ENCODE results near the gene SLC66A2.

The SLC66A2 gene

GRCh38 chr18:79917169-79917852 lies 34.1 kb downstream of the SLC66A2 start:
- no peak for DNase-seq

DNA sequence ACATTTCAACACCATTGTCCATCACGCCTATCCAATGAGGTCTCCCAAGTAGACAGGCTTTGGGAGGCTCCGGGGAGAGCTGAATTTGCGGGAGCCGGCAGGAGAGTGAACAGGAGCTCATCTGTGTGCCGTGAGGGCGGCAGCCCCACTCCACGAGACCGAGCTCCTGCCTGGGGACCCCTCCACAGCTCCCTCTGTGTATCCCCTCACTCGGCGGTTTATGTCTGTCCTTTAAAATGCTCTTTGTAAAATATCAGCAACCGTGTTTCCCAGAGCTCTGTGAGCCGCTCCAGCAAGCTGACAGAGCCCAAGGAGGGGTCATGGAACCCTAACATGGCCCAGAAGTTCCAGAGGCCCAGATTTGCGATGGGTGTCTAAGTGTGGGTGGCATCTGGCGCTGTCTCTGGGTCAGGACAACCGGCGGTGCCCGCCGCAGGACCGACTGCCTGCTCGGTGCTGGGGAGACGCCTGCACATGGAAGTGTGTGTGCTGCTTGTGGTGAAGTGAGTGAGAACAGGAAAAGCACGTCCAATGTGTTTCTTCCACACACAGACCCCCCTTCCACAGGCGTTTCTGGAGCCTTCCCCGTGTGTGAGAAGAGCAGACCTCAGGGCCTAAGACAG lies 34.8 kb downstream of the SLC66A2 start:
- DNase-seq: no peak

DNA sequence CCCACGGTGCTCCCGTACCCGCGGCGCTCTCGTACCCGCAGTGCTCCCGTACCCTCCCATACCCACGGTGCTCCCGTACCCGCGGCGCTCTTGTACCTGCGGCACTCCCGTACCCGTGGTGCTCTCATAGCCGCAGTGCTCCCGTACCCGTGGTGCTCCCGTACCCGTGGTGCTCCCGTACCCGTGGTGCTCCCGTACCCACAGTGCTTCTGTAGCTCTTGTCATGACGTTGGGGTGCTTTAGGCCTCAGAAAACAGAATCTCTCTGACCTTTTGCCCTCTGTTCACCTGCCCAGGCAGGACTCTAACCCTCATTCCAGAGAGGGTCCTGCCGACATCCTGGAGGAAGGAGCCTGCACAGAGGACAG lies 35.3 kb downstream of the SLC66A2 start:
- no peak for DNase-seq

- DNase-seq: no peak
Observed at GRCh38 chr18:79915161-79916127, 36.0 kb downstream of the SLC66A2 start.

- no peak for DNase-seq
Observed at GRCh38 chr18:79914614-79915160, 36.8 kb downstream of the SLC66A2 start.

- no peak for DNase-seq
Observed at GRCh38 chr18:79912994-79913831, 38.2 kb downstream of the SLC66A2 start.

- DNase-seq: no peak
Observed at GRCh38 chr18:79912409-79912991, 39.0 kb downstream of the SLC66A2 start.

DNA sequence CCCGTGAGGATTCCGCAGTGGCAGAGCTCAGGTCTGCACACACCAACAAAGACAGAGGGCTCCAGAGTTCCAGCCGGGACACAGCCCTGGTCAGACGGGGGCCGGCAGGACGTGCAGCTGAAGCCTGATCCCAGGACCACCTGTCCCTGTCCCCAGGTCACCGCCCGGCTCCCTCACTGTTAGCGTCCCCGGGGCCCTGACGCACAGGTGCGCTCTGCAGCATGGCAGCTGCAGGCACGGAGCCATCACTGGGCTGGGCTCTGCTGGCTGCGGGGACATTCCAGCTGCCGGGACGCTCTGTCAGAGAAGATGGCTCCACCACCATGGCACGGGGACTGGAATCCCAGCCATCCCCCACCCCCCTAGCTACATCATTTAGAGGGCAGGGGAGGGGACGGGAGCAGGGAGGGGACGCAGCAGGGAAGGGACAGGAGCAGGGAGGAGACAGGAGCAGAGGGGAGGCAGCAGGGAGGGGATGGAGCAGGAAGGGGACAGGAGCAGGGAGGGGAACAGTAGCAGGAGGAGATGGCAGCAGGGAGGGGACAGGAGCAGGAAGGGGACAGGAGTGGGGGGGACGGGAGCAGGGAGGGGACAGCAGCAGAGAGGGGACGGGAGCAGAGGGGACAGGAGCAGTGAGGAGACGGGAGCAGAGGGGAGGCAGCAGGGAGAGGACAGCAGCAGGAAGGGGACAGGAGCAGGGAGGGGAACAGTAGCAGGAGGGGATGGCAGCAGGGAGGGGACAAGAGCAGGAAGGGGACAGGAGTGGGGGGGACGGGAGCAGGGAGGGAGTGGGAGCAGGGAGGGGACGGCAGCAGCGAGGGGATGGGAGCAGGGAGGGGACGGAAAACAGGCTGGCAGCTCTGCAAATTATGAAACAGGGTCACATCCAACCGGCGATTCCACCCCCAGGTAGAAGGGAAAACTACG lies 39.8 kb downstream of the SLC66A2 start:
- DNase-seq: no peak

DNA sequence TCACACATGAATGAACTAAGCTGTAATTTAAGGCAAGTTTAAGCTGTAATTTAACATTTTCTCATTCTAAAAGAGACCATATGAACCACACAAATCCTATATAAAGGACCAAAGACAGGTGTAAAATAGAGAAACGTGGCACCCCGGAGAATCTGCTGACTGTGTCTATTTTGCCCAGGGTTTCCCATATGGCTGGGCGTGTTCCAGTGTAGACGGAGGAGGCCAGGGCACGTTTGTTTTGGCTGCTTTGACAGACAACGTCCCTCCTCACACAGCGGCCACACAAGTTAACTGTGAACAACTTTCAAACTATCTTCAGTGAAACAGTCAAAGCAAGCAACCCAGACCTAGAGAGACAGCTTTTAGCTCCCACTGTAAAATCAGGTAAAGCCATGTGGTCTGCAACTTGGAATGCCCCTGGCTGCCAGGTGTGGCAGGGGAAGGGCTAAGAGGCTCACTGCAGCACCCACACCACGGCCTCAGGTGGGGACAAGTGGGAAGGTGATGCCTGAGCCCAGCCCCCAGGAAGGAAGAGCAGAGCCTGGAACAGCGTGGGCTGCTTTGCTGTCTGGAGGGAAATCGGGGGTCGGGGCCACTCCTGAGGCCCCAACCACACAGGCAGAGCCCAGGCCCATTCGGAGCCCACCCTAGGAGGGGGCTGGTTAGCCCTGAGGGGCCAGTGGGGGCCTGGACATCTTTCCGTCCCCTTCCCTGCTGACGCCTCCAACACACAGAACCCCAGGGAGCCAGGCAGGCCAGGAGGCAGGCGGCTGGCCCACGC lies 40.7 kb downstream of the SLC66A2 start:
- no peak for DNase-seq

GRCh38 chr18:79906706-79907105 lies 44.7 kb downstream of the SLC66A2 start:
- DNase-seq: no peak

- DNase-seq: no peak
Observed at GRCh38 chr18:79905993-79906392, 45.5 kb downstream of the SLC66A2 start.

DNA sequence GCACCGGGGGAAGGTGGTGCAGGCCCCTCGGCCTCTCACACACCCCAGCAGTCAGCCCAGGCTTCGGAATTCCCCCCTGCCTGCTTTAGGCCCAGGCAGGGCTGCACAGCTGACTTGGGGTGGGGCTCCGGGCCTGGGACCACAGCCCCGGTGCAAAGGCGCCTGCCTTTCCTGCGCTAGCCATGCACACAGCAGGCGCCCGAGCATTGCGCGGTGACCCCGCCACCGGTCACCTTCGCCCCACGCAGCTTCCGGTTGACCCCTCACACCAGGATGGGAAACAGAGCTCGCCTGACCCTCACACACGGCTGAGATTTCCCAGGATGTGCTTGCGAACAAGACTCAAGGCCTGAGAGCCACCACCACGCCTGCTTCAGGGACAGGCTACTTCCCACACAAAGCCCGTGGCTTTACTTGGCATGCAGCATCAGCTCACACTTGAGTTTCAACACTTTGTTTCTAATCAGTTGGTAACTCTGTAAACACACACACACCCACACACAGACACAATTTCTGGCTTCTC lies 46.0 kb downstream of the SLC66A2 start:
- DNase-seq: no peak

- no peak for DNase-seq
Observed at GRCh38 chr18:79904357-79905147, 46.9 kb downstream of the SLC66A2 start.

DNA sequence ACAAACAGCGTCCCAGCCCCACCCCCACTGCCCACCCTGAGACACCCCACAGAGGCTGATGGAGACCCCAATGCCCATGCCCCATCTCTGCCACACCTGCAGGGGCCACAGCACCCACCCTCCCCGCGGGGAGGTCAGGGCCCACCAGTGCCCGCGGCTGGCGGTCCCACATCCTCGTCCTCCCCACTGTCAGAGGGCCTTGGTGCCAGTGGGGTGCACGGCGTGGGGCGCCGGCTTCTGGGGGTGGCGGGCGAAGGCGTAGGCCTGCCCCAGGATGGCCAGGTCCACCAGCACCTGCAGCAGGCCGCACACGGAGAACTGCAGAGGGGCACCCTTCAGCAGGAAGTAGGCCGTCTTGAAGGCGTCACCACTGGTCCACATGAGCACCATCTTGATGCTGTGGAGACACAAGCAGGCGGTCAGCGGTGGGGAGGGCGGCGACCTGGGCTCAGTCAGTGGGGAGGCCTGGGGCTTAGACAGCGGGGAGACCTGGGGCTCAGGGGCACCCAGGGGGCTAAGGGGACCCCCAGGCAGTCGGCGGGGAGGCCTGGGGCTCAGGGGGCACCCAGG lies 47.6 kb downstream of the SLC66A2 start:
- no peak for DNase-seq

DNA sequence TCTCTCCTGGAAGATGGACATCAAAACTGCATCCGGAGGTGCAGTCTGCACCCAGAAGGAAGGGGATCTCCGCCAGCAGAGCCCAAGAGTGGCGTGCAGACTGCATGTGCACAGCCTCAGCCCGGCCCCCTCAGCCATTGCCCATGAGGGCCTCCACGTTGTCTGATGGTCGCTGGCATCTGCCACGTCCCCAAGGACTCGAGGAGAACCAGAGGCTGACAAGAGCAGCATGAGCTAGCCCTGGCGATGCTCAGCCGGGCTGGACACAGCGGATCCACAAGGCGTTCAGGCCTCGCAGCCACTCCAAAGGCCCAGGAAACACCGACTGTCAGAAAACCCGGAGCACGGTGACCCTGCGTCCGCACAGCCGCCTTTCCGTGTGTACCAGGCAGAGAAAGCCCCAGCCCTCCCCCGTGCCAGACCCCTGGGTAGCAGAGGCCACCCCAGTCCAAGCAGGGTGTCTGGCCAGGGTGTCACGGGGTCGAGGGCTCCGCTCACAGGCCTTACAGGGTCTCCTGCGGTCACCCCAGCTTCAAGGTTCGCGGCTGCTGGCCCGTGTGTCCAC lies 48.3 kb downstream of the SLC66A2 start:
- no peak for DNase-seq

DNA sequence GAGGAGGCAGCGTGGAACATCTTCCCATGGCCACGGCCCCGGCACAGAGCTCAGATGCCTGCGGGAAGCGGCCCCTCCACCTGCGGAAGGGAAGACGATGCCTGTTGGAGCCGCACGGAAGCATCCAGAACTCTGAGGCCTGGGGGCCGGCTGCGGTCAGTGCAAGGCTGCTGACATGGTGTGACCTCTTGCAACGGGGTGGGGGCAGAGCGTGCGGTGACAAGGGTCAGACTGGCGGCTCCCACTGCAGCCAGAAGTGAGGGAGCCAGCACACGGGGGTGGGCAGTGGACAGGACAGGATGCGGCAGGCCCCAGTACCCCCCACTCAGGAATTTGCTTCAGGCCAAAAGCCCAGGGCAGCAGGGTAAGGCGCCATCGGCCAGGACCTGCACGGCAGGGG lies 48.8 kb downstream of the SLC66A2 start:
- no peak for DNase-seq

- no peak for DNase-seq
Observed at GRCh38 chr18:79902075-79902474, 49.4 kb downstream of the SLC66A2 start.

DNA sequence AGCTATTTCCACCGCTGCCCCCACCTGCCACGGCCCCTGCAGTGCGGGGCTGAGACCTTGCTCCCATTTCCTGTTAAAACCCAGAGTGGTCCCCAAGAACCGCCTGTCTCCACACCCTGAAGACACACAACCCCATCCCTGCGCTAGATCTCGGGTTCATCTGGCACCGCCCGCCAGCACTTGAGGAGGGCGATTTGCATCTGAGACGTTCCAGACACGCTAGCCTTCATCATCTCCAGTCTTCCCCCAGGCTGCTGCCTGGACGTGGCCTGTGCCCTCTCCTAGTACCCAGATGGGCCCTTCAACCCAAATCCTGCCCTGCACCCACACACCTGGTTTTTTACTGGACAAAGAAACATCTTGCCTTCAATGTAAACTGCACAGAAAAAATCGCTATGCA lies 49.8 kb downstream of the SLC66A2 start:
- DNase-seq: no peak

Data from KG1 (cell line).